ENCODE measurements around the gene MZF1.

Gene MZF1

DNA sequence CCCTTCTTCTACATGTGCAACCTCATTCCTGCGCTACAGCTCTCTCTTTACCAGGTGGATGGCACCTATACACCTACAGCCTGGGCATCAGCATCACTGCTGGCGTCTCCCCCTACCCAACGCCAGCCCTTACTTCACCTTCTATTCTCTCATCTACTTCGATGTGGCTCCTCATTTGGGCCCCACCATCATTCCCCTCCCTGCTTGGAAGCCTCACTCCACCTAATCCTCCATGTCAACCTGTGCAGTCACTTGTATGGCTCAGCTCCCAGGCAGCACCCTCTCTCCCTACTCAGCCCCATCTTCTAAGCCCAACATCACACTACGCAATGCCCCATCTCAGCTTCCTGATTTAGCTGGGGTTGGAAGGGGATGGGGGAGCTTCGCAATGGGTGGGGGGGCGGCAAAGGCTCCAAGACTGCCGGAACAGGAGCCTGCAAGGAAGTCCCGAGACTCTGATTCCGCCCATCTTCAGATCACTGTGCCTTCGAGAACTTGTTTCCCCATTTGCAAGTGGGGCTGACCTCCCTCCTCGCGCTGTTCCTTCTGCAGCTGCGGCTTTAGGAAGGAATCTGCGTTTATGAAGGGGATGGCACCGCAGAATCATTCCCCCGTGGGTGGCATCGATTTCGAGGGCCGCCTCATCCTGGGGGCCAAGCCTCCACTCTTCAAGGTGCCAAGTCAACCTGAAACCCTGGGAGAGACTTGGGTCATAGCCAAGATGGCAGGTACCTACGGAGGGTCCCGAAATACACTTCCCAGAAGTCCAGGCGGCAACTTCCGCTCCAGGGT is 913 bp downstream of the MZF1 start:
- TF ChIP-seq GATA2 (IDR thresholded peaks at IDR 0.05; ENCODE audit: low read depth, low read length): no peak
- no peak for TF ChIP-seq GATA3 (IDR thresholded peaks at IDR 0.05; ENCODE audit: low read depth, low read length)

DNA sequence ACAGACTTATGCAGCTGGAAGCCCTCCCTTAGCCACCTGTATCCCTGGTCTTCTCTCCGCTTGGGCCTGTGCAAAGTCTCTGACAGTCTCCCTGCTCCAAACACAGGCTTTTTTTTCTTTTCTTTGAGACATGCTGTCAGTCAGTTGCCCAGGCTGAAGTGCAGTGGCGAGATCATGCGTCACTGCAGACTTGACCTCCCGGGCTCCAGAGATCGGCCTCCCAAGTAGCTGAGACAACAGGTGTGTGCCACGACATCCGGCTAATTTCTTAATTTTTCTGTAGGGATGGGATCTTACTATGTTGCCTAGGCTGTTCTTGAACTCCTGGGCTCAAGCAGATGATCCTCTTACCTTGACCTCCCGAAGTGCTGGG is 1.6 kb downstream of the MZF1 start:
- no peak for TF ChIP-seq GATA2 (IDR thresholded peaks at IDR 0.05; ENCODE audit: low read depth, low read length)
- no peak for TF ChIP-seq GATA3 (IDR thresholded peaks at IDR 0.05; ENCODE audit: low read depth, low read length)

DNA sequence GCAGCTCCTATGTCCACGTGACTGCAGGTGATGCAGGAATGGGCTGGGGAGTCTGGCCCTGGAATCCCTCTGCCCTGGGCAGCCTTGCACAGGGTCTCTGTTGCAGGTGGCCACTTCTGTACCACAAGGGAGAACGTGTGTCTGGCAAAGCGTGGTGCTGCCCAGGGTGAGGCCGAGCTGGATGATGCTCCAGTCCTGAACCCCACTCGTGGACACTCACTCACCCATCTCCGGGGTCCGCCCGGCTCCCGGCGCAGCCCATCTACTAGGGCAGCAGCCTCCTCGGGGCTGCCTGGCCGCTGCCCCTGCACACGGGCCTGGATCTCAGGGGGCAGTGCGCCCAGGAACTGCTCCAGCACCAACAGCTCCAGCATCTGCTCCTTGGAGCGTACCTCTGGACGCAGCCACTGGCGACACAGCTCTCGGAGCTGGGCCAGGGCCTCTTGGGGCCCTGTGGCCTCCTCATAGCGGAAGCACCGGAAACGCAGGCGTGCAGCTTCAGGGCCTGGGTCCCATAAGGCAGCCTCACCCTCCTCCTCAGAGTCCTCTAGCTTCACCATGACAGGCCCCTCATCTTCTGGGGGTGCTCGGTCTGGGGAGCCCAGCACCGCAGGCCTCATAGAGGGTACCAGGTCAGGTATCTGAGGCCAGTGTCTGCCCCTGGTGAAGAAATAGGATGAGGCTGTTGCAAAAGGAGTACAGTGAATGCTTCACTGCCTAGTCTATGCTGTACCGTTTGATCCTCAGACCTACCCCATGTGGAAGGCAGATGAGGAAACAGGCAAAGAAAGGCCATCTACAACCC is 2.2 kb downstream of the MZF1 start:
- no peak for TF ChIP-seq GATA2 (IDR thresholded peaks at IDR 0.05; ENCODE audit: low read depth, low read length)
- TF ChIP-seq GATA3 (IDR thresholded peaks at IDR 0.05; ENCODE audit: low read depth, low read length): no peak

DNA sequence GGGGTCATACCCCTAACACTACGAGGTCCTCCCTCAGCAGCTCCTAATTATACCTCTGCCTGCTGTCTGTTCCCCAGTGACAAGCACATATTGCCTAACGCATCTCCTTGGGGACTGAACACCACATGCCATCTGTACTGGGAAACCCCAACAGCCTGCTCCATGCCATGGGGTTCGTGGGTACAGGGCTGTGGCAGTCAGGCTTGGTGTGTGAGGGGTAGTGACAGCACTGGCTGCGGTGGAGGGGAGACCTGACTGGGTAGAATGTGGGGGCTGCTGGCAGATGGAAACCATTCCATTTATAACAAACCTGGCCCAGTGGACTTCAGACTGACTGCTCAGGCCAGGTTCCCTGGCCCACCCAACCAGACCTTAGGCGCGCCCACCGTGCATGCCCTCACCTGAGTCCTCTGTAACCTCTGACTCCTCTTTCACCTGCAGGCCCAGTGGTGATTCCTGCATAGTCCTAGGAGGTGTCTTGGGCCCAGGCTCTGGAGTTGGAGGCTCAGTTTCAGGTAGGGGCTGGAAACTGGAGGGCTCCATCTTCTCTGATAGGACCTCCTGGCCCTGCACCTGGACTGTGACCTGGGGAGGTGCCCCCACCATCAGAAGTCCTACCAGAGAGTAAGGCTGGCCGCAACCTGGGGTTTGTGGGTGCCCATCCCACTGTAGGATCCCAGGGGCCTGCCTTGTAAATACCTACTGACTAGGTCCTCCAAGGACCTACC is 3.0 kb downstream of the MZF1 start:
- no peak for TF ChIP-seq GATA2 (IDR thresholded peaks at IDR 0.05; ENCODE audit: low read depth, low read length)
- TF ChIP-seq GATA3 (IDR thresholded peaks at IDR 0.05; ENCODE audit: low read depth, low read length): no peak

GRCh38 chr19:58569191-58569942 is 3.8 kb downstream of the MZF1 start:
- TF ChIP-seq GATA2 (IDR thresholded peaks at IDR 0.05; ENCODE audit: low read depth, low read length) (no peak), GATA3 (IDR thresholded peaks at IDR 0.05; ENCODE audit: low read depth, low read length) (no peak)

DNA sequence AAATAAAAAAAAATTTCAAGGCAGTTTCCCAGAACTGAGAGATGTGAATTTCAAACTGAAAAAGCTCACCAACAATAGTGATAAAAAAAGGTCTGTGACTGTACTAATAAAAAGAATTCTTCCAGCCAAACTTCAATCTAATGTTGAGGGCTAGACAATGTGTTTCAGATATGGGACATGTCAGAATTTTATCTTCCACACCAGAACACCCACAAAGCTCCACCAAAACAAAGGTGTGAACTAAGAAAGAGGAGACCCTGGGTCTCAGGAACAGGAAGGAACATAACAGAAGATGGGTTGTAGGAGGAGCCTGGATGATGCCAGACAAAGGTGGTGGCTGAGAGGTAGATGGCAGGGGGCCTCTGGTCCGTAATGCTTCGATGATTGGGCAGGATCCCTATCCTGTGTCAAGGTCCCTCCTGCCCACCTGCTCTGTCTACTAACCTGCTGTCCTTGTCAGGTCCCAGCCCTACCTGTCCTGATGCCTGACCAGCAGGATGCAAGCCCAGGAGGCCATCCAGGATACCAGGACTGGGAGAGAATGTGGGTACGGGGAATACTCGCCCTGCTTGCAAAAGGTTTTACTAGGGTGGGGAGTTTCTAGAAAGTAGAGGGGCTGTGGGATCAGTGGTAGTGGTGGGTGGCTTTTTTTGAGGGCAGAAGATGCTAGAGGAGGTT is 4.5 kb downstream of the MZF1 start:
- TF ChIP-seq GATA3 (IDR thresholded peaks at IDR 0.05; ENCODE audit: low read depth, low read length): no peak
- no peak for TF ChIP-seq GATA2 (IDR thresholded peaks at IDR 0.05; ENCODE audit: low read depth, low read length)

DNA sequence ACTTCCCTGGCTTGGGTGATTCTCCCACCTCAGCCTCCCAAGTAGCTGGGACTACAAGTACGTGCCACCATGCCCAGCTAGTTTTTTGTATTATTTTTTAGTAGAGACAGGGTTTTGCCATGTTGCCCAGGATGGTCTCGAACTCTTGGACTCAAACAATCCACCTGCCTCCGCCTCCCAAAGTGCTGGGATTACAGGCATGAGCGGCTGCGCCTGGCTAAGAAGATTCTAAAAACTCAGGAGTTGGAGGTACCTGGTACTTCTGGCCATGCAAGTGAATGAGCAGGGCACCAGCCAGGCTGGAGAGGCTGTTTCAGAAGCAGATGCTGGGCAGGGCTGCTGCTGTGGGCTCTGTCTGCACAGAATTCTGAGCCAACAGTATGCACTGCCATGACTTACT is 6.1 kb downstream of the MZF1 start:
- no peak for TF ChIP-seq GATA3 (IDR thresholded peaks at IDR 0.05; ENCODE audit: low read depth, low read length)
- TF ChIP-seq GATA2 (IDR thresholded peaks at IDR 0.05; ENCODE audit: low read depth, low read length): no peak

DNA sequence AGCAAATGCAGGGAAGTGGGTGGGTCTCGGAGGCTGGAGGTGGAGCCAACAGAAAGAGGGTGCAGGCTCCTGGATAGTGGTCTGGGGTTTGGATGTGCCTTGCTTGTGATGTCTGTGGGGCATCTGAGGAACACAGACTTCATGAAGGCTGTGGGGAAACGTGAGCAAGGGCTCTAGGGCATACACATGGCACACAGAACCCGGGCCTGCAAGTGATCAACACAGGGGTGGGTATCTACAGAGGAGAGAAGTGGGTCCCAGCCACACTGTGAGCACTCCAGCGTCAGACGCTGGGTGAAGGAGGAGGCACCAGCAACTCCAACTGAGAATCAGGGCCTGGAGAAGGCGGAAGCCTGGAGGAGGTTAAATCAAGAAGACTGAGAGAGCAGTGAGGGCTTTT is 9.3 kb downstream of the MZF1 start:
- no peak for TF ChIP-seq GATA2 (IDR thresholded peaks at IDR 0.05; ENCODE audit: low read depth, low read length)
- no peak for TF ChIP-seq GATA3 (IDR thresholded peaks at IDR 0.05; ENCODE audit: low read depth, low read length)

DNA sequence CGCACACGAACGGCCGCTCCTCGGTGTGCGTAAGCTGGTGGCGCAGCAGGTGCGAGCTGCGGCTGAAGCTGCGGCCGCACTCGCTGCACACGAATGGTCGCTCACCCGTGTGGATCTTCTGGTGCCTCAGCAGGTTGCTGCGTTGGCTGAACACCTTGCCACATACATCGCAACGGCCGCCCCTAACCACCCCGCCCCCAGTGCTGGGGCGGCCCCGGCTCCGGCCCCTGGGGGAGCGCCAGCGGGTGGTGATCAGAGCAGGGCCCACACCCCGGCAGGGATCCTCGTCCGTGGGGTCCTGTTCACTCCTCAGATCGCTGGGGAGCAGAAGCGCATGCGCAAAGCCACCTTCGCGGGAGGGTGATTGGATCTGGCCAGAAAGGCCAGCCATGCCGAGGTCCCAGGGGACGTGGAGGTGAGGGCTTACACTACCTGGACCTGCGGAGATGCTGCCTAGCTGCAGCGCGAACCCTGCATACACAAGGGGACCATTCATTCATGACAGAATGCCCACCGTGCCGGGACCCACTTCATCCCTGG is 10.0 kb downstream of the MZF1 start:
- no peak for TF ChIP-seq GATA3 (IDR thresholded peaks at IDR 0.05; ENCODE audit: low read depth, low read length)
- TF ChIP-seq GATA2 (IDR thresholded peaks at IDR 0.05; ENCODE audit: low read depth, low read length): 0 out of 2 replicates have a peak, but pooled peaks have one; percentile 24

- no peak for TF ChIP-seq GATA3 (IDR thresholded peaks at IDR 0.05; ENCODE audit: low read depth, low read length)
- no peak for TF ChIP-seq GATA2 (IDR thresholded peaks at IDR 0.05; ENCODE audit: low read depth, low read length)
Measured at GRCh38 chr19:58562122-58563033, 10.8 kb downstream of the MZF1 start.

DNA sequence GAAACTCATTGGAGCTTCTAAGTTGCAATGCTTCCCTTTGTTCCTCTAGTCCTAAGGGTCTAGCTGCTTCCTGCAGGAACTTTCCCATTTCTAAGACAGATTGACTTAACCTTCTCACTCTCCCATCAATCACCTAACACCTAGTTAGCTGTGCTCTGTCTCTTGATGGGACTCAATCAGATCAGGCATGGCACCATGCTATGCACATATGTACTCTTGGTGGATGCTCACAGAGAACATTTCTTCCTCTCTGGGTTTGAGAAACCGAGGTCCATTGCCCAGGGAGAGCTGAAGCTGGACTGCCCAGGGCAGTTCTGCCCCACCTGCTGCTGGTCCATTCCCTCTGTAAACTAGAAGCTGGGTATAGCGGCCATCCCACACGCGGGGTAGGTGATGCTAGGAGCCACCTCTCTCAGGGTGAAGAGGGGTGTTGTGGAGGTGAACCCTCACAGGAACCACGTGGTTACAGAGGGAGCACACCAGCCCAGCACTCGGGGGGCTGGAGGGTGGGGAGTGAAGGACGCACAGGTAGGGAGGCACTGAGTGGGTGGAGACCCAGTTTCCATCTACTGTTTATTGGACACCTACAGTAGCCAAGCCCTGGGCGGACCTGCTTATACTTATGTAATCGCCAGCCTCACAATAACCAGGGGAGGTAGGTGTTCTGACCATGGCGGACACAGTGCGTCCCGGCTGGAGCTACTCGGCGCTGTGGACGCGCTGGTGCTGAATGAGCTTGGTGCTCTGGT is 11.6 kb downstream of the MZF1 start:
- no peak for TF ChIP-seq GATA3 (IDR thresholded peaks at IDR 0.05; ENCODE audit: low read depth, low read length)
- no peak for TF ChIP-seq GATA2 (IDR thresholded peaks at IDR 0.05; ENCODE audit: low read depth, low read length)
